ENCODE data around the gene KRTAP5-10. TPM values are rescaled to one million over a fixed set of nuclear protein-coding genes. Genes with fewer than 3 reads are reported as not detected.
"Not testable (repeated sequence)": the region's sequence is repeated elsewhere in the genome, so short reads cannot be mapped to it uniquely, and the experiment has no call there.

Gene KRTAP5-10
- total and polyA plus RNA-seq, 5 donors from 2014 or later: not detected

GRCh38 chr11:71527576-71528210 lies 37.7 kb upstream of the KRTAP5-10 start:
- DNase-seq: no peak
- H3K36me3 ChIP-seq (ENCODE audit: control insufficient read depth, insufficient read depth, low read length): no peaks in the 10 kb centered on the region
- H3K27me3 ChIP-seq (ENCODE audit: control insufficient read depth, insufficient read depth, low read length): no peaks in the 10 kb centered on the region
- no peak overlapping the region for H3K4me3 ChIP-seq (ENCODE audit: low read depth, low read length)
- peaks cover 0 to 2% (median 0%) of the 10 kb centered on the region in 7 donors for H3K9me3 Mint-ChIP-seq
- H3K4me1 Mint-ChIP-seq: no peaks in the 10 kb centered on the region
- H3K27me3 Mint-ChIP-seq: peaks cover 4% of the 10 kb centered on the region
- no peak overlapping the region for H3K4me3 Mint-ChIP-seq
- ATAC-seq (ENCODE audit: low read depth in 2 of 2): no peak
- H3K4me1 ChIP-seq (ENCODE audit: control insufficient read depth, insufficient read depth, low read length, poor library complexity, severe bottlenecking): no peaks in the 10 kb centered on the region
- H3K36me3 Mint-ChIP-seq: no peaks in the 10 kb centered on the region
- no peaks in the 10 kb centered on the region for H3K9me3 ChIP-seq (ENCODE audit: control insufficient read depth in 2 of 2, low read length in 2 of 2)
- peak overlapping the region in 1 of 3 donors; percentile 41 for H3K27ac Mint-ChIP-seq
- no peak overlapping the region for H3K27ac ChIP-seq (ENCODE audit: insufficient read depth, low read length, poor library complexity, severe bottlenecking)

GRCh38 chr11:71530602-71531001 lies 34.8 kb upstream of the KRTAP5-10 start:
- no peak for ATAC-seq (ENCODE audit: low read depth in 2 of 2)
- no peaks in the 10 kb centered on the region for H3K9me3 Mint-ChIP-seq
- H3K4me3 Mint-ChIP-seq: no peak overlapping the region
- H3K27me3 Mint-ChIP-seq: peaks cover 4% of the 10 kb centered on the region
- no peak for DNase-seq
- Histone ChIP-seq H3K9me3 (ENCODE audit: control insufficient read depth in 2 of 2, low read length in 2 of 2) (no peaks in the 10 kb centered on the region), H3K36me3 (ENCODE audit: control insufficient read depth, insufficient read depth, low read length) (no peaks in the 10 kb centered on the region), H3K27ac (ENCODE audit: insufficient read depth, low read length, poor library complexity, severe bottlenecking) (no peak overlapping the region), H3K27me3 (ENCODE audit: control insufficient read depth, insufficient read depth, low read length) (no peaks in the 10 kb centered on the region), H3K4me3 (ENCODE audit: low read depth, low read length) (no peak overlapping the region), H3K4me1 (ENCODE audit: control insufficient read depth, insufficient read depth, low read length, poor library complexity, severe bottlenecking) (no peaks in the 10 kb centered on the region)
- H3K36me3 Mint-ChIP-seq: no peaks in the 10 kb centered on the region
- H3K27ac Mint-ChIP-seq: no peak overlapping the region
- no peaks in the 10 kb centered on the region for H3K4me1 Mint-ChIP-seq

- no peak overlapping the region for H3K4me3 Mint-ChIP-seq
- DNase-seq: no peak
These were observed 33.2 kb upstream of the KRTAP5-10 start for GRCh38 chr11:71532036-71532610.

GRCh38 chr11:71534711-71535608 lies 30.4 kb upstream of the KRTAP5-10 start:
- not testable (repeated sequence) for H3K27me3 ChIP-seq (ENCODE audit: control insufficient read depth, insufficient read depth, low read length); H3K9me3 Mint-ChIP-seq; H3K9me3 ChIP-seq (ENCODE audit: control insufficient read depth in 2 of 2, low read length in 2 of 2); H3K4me3 ChIP-seq (ENCODE audit: low read depth, low read length); DNase-seq; H3K4me1 Mint-ChIP-seq; H3K36me3 ChIP-seq (ENCODE audit: control insufficient read depth, insufficient read depth, low read length); H3K27me3 Mint-ChIP-seq; H3K36me3 Mint-ChIP-seq; H3K4me1 ChIP-seq (ENCODE audit: control insufficient read depth, insufficient read depth, low read length, poor library complexity, severe bottlenecking); H3K27ac Mint-ChIP-seq; H3K27ac ChIP-seq (ENCODE audit: insufficient read depth, low read length, poor library complexity, severe bottlenecking); H3K4me3 Mint-ChIP-seq; ATAC-seq (ENCODE audit: low read depth in 2 of 2)

More at GRCh38 chr11:71532036-71532610, 33.2 kb upstream of the KRTAP5-10 start:
- Mint-ChIP-seq H3K9me3 (no peaks in the 10 kb centered on the region), H3K27me3 (peaks cover 4% of the 10 kb centered on the region), H3K27ac (no peak overlapping the region), H3K36me3 (no peaks in the 10 kb centered on the region), H3K4me1 (no peaks in the 10 kb centered on the region)
- no peaks in the 10 kb centered on the region for H3K36me3 ChIP-seq (ENCODE audit: control insufficient read depth, insufficient read depth, low read length)
- H3K4me1 ChIP-seq (ENCODE audit: control insufficient read depth, insufficient read depth, low read length, poor library complexity, severe bottlenecking): no peaks in the 10 kb centered on the region
- ATAC-seq (ENCODE audit: low read depth in 2 of 2): no peak
- H3K9me3 ChIP-seq (ENCODE audit: control insufficient read depth in 2 of 2, low read length in 2 of 2): no peaks in the 10 kb centered on the region
- H3K4me3 ChIP-seq (ENCODE audit: low read depth, low read length): no peak overlapping the region
- H3K27me3 ChIP-seq (ENCODE audit: control insufficient read depth, insufficient read depth, low read length): no peaks in the 10 kb centered on the region
- no peak overlapping the region for H3K27ac ChIP-seq (ENCODE audit: insufficient read depth, low read length, poor library complexity, severe bottlenecking)

- peaks cover 0 to 3% (median 0%) of the 10 kb centered on the region in 7 donors for H3K9me3 Mint-ChIP-seq
- H3K9me3 ChIP-seq (ENCODE audit: control insufficient read depth in 2 of 2, low read length in 2 of 2): peaks cover 0 to 2% of the 10 kb centered on the region in 2 experiments
- H3K4me1 Mint-ChIP-seq: no peaks in the 10 kb centered on the region
- no peak for ATAC-seq (ENCODE audit: low read depth in 2 of 2)
- H3K27me3 ChIP-seq (ENCODE audit: control insufficient read depth, insufficient read depth, low read length): no peaks in the 10 kb centered on the region
- H3K4me3 ChIP-seq (ENCODE audit: low read depth, low read length): no peak overlapping the region
- peaks cover 1% of the 10 kb centered on the region for H3K27me3 Mint-ChIP-seq
- H3K4me1 ChIP-seq (ENCODE audit: control insufficient read depth, insufficient read depth, low read length, poor library complexity, severe bottlenecking): no peaks in the 10 kb centered on the region
- peaks cover 3% of the 10 kb centered on the region for H3K36me3 Mint-ChIP-seq
- DNase-seq: no peak
- no peak overlapping the region for H3K27ac ChIP-seq (ENCODE audit: insufficient read depth, low read length, poor library complexity, severe bottlenecking)
- H3K36me3 ChIP-seq (ENCODE audit: control insufficient read depth, insufficient read depth, low read length): no peaks in the 10 kb centered on the region
- H3K4me3 Mint-ChIP-seq: no peak overlapping the region
- no peak overlapping the region for H3K27ac Mint-ChIP-seq
These were observed 29.5 kb upstream of the KRTAP5-10 start for GRCh38 chr11:71535825-71536224.

- Histone ChIP-seq H3K36me3 (ENCODE audit: control insufficient read depth, insufficient read depth, low read length) (no peaks in the 10 kb centered on the region), H3K27ac (ENCODE audit: insufficient read depth, low read length, poor library complexity, severe bottlenecking) (no peak overlapping the region), H3K9me3 (ENCODE audit: control insufficient read depth in 2 of 2, low read length in 2 of 2) (peaks cover 0 to 7% of the 10 kb centered on the region in 2 experiments), H3K27me3 (ENCODE audit: control insufficient read depth, insufficient read depth, low read length) (no peaks in the 10 kb centered on the region), H3K4me1 (ENCODE audit: control insufficient read depth, insufficient read depth, low read length, poor library complexity, severe bottlenecking) (no peaks in the 10 kb centered on the region), H3K4me3 (ENCODE audit: low read depth, low read length) (no peak overlapping the region)
- Mint-ChIP-seq H3K4me1 (no peaks in the 10 kb centered on the region), H3K4me3 (no peak overlapping the region), H3K36me3 (peaks cover 3% of the 10 kb centered on the region), H3K9me3 (peaks cover 0 to 6% (median 0%) of the 10 kb centered on the region in 7 donors), H3K27ac (no peak overlapping the region), H3K27me3 (peaks cover 6% of the 10 kb centered on the region)
- no peak for ATAC-seq (ENCODE audit: low read depth in 2 of 2)
- DNase-seq: no peak
These were observed 27.8 kb upstream of the KRTAP5-10 start for GRCh38 chr11:71537537-71537936.

GRCh38 chr11:71537977-71538665 lies 27.2 kb upstream of the KRTAP5-10 start, which contains the start of gene KRTAP5-8:
Gene KRTAP5-8 (plus strand): TSS chr11:71538025. CDS start chr11:71538056, 31 bp downstream.
- not testable (repeated sequence) for H3K4me1 Mint-ChIP-seq; H3K9me3 Mint-ChIP-seq; ATAC-seq (ENCODE audit: low read depth in 2 of 2); H3K36me3 ChIP-seq (ENCODE audit: control insufficient read depth, insufficient read depth, low read length); H3K9me3 ChIP-seq (ENCODE audit: control insufficient read depth in 2 of 2, low read length in 2 of 2); DNase-seq; H3K36me3 Mint-ChIP-seq; H3K27me3 Mint-ChIP-seq; H3K4me1 ChIP-seq (ENCODE audit: control insufficient read depth, insufficient read depth, low read length, poor library complexity, severe bottlenecking); H3K27me3 ChIP-seq (ENCODE audit: control insufficient read depth, insufficient read depth, low read length); H3K4me3 ChIP-seq (ENCODE audit: low read depth, low read length); H3K27ac ChIP-seq (ENCODE audit: insufficient read depth, low read length, poor library complexity, severe bottlenecking); H3K4me3 Mint-ChIP-seq
- peak within 1 kb of the TSS in 1 of 3 donors; percentile 51 for H3K27ac Mint-ChIP-seq
